Sciatic nerve (tissue), 2 donors: Measurements from ENCODE around the gene COX7B2. TPM values are rescaled to one million over a fixed set of nuclear protein-coding genes. Genes with fewer than 3 reads are reported as not detected.

ENCODE experiments used
- ATAC-seq: fragments of 200-7000 bp; cut with Tn5 transposase; one replicate; pipeline ENCODE4 v1.9.1; 2020; ENCODE audit warnings: mild to moderate bottlenecking, moderate library complexity
- DNase-seq: peaks from one replicate; pipeline ENCODE4 v3.0.0-alpha.2; 2020; ENCODE audit warnings: low spot score
- intact Hi-C: fragments of 100-400 bp; cut with DNase I; formaldehyde crosslinking; loops from one replicate; pipeline ENCODE4 v1.14.2; 2022
- total RNA-seq: library from RNA; stranded (reverse); fragmentation: NEBNext Ultra II Directional; extraction: Animal tissue kit (Norgen Biotek cat#: 25700); gene quantifications from one replicate; pipeline ENCODE4 v1.2.1, GENCODE V29; 2021
- donor health status: DM: no; HTN: no; CAD: no.
- donor health status: DM: no; HTN: no; CAD: no.

Gene COX7B2
- total RNA-seq, 1 donor from 2014 or later = not detected

- intact Hi-C loops = no loop called here
- no peak for ATAC-seq
Observed at GRCh38 chr4:46900082-46900481, 9.0 kb downstream of the COX7B2 start.

GRCh38 chr4:46894826-46895225, 14.2 kb downstream of the COX7B2 start:
- ATAC-seq = no peak
- no peak for DNase-seq
- intact Hi-C loops = no loop called here

More at GRCh38 chr4:46900082-46900481, 9.0 kb downstream of the COX7B2 start:
- DNase-seq = no peak

DNA sequence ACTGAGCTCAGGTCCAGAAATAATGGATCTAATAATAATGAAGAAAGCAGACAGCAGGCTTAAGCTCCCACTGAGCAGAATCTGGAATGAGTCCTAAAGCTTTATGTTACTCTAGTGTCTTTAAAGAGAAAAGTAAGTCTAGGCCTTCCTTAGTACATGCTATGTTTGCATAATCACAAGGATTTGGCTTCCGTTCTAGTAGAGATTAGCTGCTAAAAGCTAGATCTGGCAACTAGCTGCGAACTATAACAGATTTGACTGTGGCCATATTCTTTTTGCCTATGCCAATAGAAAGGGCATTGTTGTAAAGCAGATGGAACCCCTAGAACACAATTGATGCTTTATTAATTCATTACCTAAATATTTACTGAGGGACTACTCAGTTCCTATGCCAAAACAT, 19.0 kb downstream of the COX7B2 start:
- intact Hi-C loops = no loop called here
- ATAC-seq (no peak), DNase-seq (no peak)

GRCh38 chr4:46889410-46889809, 19.6 kb downstream of the COX7B2 start:
- no peak for ATAC-seq
- intact Hi-C loops = no loop called here
- DNase-seq = no peak

GRCh38 chr4:46886711-46887110, 22.3 kb downstream of the COX7B2 start:
- intact Hi-C loops = no loop called here
- ATAC-seq = no peak
- no peak for DNase-seq

DNA sequence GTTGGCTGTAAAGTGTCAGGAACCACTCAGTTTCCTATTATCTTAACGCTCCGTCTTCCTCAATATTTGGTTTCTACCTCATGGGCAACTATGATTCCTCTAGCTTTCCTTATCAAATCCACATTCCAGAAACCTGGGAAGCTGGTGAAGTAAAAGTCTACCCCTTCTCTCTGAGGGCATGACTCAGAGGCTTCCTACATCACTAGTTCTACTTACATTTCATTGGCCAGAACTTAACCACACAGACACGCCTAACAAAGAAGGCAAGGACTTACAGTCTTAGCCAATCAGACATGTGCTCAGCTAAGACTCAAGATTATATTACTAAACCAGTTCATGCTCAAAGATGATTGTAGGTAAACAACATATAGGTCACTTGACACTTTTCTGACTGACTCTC, 30.4 kb downstream of the COX7B2 start:
- ATAC-seq = no peak
- DNase-seq = no peak
- intact Hi-C loops = no loop called here

GRCh38 chr4:46874811-46875210, 34.2 kb downstream of the COX7B2 start:
- intact Hi-C loops = no loop called here
- ATAC-seq = no peak
- DNase-seq = no peak

- ATAC-seq = no peak
- intact Hi-C loops = no loop called here
- DNase-seq = no peak
Observed at GRCh38 chr4:46870411-46870810, 38.6 kb downstream of the COX7B2 start.

GRCh38 chr4:46856333-46856732, 52.7 kb downstream of the COX7B2 start:
- DNase-seq (no peak), ATAC-seq (no peak)
- intact Hi-C loops = no loop called here

GRCh38 chr4:46852800-46853199, 56.2 kb downstream of the COX7B2 start:
- intact Hi-C loops = no loop called here
- ATAC-seq (no peak), DNase-seq (no peak)

DNA sequence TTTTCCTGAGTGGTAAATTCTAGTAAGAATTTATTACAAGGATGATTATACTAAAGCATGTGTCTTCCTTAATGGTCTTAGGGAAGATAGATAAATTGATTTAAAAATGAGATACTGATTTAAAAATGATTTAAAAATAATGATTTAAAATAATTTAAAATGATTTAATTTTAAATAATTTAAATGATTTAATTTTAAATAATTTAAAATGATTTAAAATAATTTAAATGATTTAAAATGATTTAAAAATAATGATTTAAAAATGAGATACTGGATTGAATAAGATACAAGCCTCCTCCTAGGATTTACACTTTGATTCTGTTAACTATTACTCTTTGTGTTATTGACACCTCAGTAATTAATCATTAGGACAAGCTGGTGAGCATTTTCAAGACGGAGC, 59.0 kb downstream of the COX7B2 start:
- no peak for ATAC-seq
- intact Hi-C loops = no loop called here
- DNase-seq = no peak

DNA sequence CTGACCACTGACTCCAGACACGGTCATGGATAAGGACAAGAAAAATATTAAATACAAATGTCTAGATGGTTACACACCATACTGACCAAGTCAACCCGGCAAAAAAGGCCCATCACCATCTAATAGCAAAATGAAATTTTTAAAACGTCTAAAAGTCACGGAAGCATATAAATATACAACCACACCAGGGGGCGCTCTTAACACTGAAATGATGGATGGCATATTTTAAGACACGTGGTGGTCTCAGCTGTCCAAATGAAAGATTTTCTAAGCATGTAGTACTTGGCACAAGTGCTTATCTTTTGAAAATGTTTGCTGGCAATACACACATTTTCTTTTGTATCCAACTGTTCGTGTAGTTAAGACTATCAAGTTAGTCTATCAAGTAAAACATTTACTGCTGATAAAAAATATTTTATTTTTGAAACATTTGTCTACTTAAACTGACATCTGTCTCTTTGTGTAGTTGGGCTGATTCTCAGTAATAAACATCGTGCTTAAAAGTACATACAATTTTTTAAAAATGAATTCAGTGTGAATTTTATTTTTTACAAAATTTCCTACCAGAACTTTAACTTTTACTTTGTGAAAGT, 64.6 kb downstream of the COX7B2 start:
- intact Hi-C loops = no loop called here
- no peak for ATAC-seq
- peak; percentile 55 for DNase-seq

- intact Hi-C loops = no loop called here
- DNase-seq (no peak), ATAC-seq (no peak)
Observed at GRCh38 chr4:46839128-46839527, 69.9 kb downstream of the COX7B2 start.

DNA sequence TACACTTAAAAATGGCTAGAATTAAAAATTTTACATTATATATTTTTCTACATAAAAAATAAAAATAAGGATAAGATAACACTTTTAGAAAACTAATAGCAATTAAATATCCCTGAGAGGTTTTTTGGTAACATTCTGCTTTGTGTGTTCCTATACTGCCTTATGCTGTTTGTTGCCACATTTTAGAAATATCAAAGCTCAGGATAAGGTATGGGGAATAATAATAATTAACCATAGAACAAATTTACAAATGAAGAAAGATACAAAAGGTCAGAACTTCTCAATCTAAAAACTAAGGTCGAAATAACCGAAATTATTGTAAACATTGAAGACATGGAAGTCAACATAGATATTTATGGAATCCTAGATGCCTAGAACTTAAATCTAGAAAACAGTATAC, 71.4 kb downstream of the COX7B2 start:
- no peak for DNase-seq
- intact Hi-C loops = no loop called here
- no peak for ATAC-seq

DNA sequence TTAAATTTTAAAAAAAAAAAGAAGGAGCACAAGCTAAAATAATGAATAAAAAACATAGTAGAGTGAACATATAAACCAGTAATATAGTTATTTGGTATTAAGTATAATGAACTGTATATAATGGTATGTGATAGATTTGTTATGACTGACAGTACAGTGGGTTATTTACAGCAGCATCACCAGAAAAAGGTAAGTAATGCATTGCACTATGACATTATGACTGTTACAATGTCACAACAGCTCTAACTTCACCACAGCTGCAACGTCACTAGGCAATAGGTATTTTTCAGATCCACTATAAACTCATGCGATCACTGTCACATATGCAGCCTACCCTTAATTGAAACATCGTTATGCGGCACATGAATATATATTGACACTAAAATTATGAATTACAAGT, 72.5 kb downstream of the COX7B2 start:
- no peak for DNase-seq
- intact Hi-C loops = no loop called here

GRCh38 chr4:46830971-46831454, 78.0 kb downstream of the COX7B2 start:
- DNase-seq (no peak), ATAC-seq (no peak)
- intact Hi-C loops = no loop called here

More for the DNA sequence above, 72.5 kb downstream of the COX7B2 start:
- no peak for ATAC-seq

DNA sequence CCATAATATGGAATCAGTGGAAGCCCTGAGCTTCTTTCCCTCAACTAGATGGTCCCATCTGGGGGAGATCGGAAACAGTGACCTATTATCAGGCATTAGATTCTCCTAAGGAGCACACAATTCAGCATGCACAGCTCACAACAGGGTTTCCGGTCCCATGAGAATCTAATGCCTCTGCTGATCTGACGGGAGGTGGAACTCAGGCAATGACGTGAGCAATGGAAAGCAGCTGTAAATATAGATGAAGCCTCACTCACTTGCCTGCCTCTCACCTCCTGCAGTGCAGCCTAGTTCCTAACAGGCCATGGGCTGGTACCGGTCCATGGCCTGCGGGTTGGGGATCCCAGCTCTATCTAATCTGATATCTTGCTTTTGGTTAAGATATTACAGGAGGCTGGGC, 88.9 kb downstream of the COX7B2 start:
- ATAC-seq = no peak
- intact Hi-C loops = no loop called here
- DNase-seq = no peak

DNA sequence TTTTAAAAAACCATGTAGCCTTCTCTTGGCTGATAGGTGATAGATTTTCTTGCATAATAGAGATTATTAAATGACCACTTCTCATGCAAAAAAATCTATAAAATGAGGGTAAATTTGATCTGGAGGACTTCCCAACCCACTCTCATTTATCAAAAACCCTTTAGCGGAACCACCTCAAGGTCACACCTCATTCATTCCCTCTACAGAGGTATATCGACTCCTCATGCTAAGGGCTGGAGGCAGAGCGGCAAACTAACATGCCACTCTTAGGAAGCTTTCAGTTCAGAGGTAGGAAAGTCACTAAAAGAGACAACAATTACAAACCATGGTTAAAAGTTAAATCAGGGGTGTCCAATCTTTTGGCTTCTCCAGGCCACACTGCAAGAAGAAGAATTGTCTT, 90.0 kb downstream of the COX7B2 start:
- no peak for ATAC-seq
- intact Hi-C loops = no loop called here
- no peak for DNase-seq

- ATAC-seq (no peak), DNase-seq (no peak)
- intact Hi-C loops = no loop called here
Observed at GRCh38 chr4:46818604-46819003, 90.4 kb downstream of the COX7B2 start.

DNA sequence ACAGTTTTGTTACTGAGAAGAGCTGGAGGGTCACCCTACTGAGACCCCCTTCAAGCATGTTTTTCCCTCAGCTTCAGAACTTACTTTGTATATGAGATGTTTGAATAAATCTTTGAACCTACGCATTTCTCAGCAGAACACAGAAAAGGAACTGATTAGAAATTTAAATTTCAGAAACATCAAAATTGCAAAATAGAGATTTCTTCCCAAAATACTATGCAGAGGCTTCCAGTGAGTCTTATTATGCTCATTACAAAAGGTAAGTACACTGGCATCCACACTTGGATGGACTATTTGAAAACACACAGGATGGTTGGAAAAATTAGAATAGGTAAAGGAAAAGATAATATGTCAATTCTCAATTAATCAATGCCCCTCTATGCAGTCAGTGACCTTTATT, 91.2 kb downstream of the COX7B2 start:
- ATAC-seq = no peak
- intact Hi-C loops = no loop called here
- no peak for DNase-seq

DNA sequence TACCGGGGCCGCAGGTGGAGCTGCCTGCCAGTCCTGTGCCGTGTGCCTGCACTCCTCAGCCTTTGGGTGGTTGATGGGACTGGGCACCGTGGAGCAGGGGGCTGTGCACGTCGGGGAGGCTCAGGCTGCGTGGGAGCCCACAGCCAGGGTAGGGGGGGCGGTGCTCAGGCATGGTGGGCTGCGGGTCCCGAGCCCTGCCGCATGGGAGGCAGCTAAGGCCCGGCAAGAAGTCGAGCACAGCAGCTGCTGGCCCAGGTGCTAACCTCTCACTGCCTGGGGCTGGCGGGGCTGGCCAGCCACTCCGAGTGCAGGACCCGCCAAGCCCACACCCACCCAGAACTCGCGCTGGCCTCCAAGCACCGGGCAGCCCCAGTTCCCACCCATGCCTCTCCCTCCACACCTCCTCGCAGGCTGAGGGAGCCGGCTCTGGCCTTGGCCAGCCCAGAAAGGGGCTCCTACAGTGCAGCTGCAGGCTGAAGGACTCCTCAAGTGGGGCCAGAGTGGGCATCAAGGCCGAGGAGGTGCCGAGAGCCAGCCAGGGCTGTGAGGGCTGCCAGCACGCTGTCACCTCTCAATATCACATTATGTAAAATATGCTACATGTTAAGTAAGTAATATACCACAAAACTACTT, 104.1 kb downstream of the COX7B2 start:
- DNase-seq (no peak), ATAC-seq (no peak)
- intact Hi-C loops = no loop called here
